A673 (cell line): ENCODE results near the gene C19orf44. TPM values are rescaled to one million over a fixed set of nuclear protein-coding genes. Genes with fewer than 3 reads are reported as not detected.

Experiments
- BruUV-seq: library from RNA; stranded (reverse); fragments of 400-500 nt; replicated peaks from 2 replicates; lab custom pipeline; 2021; lab: Mats Ljungman, UMichigan
- CTCF ChIA-PET: fragments of 300-600 bp; sonication (Branson Sonifier 250); formaldehyde crosslinking; loops from one replicate; lab custom pipeline; 2022; ENCODE audit warnings: antibody characterized with exemption; lab: Charles Lee
- POLR2A ChIA-PET: fragments of 300-600 bp; sonication (Branson Sonifier 250); formaldehyde crosslinking; loops from one replicate; lab custom pipeline; 2022; ENCODE audit warnings: antibody characterized with exemption; ENCODE audit not compliant: low non-redundant PET; lab: Charles Lee
- DNase-seq: peaks from one replicate; pipeline ENCODE4 v3.0.0-alpha.2; 2015; ENCODE audit warnings: low spot score
- H3K27ac ChIP-seq: fragments of 200-600 bp; sonication (generic); 2 replicates; pipeline ENCODE4 v1.5.1; 2016; ENCODE audit warnings: mixed run types, low read depth, mild to moderate bottlenecking, mixed read lengths, antibody characterized with exemption, low read length; ENCODE audit not compliant: poor library complexity, severe bottlenecking
- H3K27me3 ChIP-seq: fragments of 200-600 bp; sonication (generic); replicated peaks from 2 replicates; pipeline ENCODE4 v1.6.1; 2017; ENCODE audit warnings: mixed run types, low read depth, mild to moderate bottlenecking, mixed read lengths, antibody characterized with exemption, low read length; ENCODE audit not compliant: insufficient read depth, poor library complexity
- H3K36me3 ChIP-seq: fragments of 200-600 bp; sonication (generic); 2 replicates; pipeline ENCODE4 v1.6.1; 2016; ENCODE audit warnings: mixed run types, mild to moderate bottlenecking, mixed read lengths, antibody characterized with exemption, low read length; ENCODE audit not compliant: insufficient read depth, poor library complexity, severe bottlenecking
- H3K4me1 ChIP-seq: fragments of 200-600 bp; sonication (generic); 2 replicates; pipeline ENCODE4 v1.6.1; 2017; ENCODE audit warnings: mixed run types, mild to moderate bottlenecking, mixed read lengths, antibody characterized with exemption, low read length; ENCODE audit not compliant: insufficient read depth, poor library complexity, severe bottlenecking
- H3K4me3 ChIP-seq: fragments of 200-600 bp; sonication (generic); 2 replicates; pipeline ENCODE4 v1.5.1; 2016; ENCODE audit warnings: low read depth, mixed run types, mild to moderate bottlenecking, mixed read lengths, low read length; ENCODE audit not compliant: poor library complexity, severe bottlenecking
- H3K9me3 ChIP-seq: fragments of 200-600 bp; sonication (generic); 2 replicates; pipeline ENCODE4 v1.6.1; 2016; ENCODE audit warnings: mixed run types, low read depth, mild to moderate bottlenecking, mixed read lengths, antibody characterized with exemption, low read length; ENCODE audit not compliant: poor library complexity, severe bottlenecking
- EZH2 ChIP-seq: fragments of 200-600 bp; sonication (generic); IDR thresholded peaks from 2 replicates; pipeline ENCODE4 v1.6.1; 2017; ENCODE audit warnings: borderline replicate concordance, low read depth, mild to moderate bottlenecking, mixed read lengths, antibody characterized with exemption, low read length; ENCODE audit not compliant: poor library complexity, severe bottlenecking
- intact Hi-C: fragments of 100-400 bp; cut with micrococcal nuclease; formaldehyde crosslinking; loops from one replicate; pipeline ENCODE4 v1.10.0; 2022; ENCODE audit not compliant: unreplicated experiment
- total RNA-seq: library from RNA; stranded (reverse); gene quantifications from 2 replicates; pipeline ENCODE4 v1.2.3, GENCODE V29; 2021
- TF ChIP-seq, protein P1 (sequence below): fragments of 300-800, 200-600 bp; sonication (generic); conservative IDR thresholded peaks from 2 replicates; pipeline ENCODE4 v1.5.1; 2017; ENCODE audit warnings: low read depth, mild to moderate bottlenecking, antibody characterized with exemption, low read length, moderate library complexity, mixed read lengths

Gene C19orf44
- total RNA-seq, 1 experiment from 2014 or later: 9.8 TPM

- Histone ChIP-seq H3K9me3 (no peaks in the 10 kb centered on the region), H3K36me3 (peaks cover 100% of the 10 kb centered on the region), H3K4me1 (no peaks in the 10 kb centered on the region), H3K4me3 (no peak overlapping the region), H3K27ac (no peak overlapping the region), H3K27me3 (no peaks in the 10 kb centered on the region)
- DNase-seq: no peak
- no TSS peak for BruUV-seq
- ChIA-PET CTCF (no interaction called here), POLR2A (no interaction called here)
- no peak for TF ChIP-seq EZH2
- TF ChIP-seq, protein P1, sequence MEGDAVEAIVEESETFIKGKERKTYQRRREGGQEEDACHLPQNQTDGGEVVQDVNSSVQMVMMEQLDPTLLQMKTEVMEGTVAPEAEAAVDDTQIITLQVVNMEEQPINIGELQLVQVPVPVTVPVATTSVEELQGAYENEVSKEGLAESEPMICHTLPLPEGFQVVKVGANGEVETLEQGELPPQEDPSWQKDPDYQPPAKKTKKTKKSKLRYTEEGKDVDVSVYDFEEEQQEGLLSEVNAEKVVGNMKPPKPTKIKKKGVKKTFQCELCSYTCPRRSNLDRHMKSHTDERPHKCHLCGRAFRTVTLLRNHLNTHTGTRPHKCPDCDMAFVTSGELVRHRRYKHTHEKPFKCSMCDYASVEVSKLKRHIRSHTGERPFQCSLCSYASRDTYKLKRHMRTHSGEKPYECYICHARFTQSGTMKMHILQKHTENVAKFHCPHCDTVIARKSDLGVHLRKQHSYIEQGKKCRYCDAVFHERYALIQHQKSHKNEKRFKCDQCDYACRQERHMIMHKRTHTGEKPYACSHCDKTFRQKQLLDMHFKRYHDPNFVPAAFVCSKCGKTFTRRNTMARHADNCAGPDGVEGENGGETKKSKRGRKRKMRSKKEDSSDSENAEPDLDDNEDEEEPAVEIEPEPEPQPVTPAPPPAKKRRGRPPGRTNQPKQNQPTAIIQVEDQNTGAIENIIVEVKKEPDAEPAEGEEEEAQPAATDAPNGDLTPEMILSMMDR: no peak
- intact Hi-C loops: no loop called here
Observed at GRCh38 chr19:16530540-16531379, 34.6 kb downstream of the C19orf44 start.

GRCh38 chr19:16531380-16531669 is 35.1 kb downstream of the C19orf44 start:
- Histone ChIP-seq H3K4me1 (no peaks in the 10 kb centered on the region), H3K4me3 (no peak overlapping the region), H3K27ac (no peak overlapping the region), H3K27me3 (no peaks in the 10 kb centered on the region), H3K36me3 (peaks cover 100% of the 10 kb centered on the region), H3K9me3 (no peaks in the 10 kb centered on the region)
- CTCF ChIA-PET: no interaction called here
- POLR2A ChIA-PET: no interaction called here
- intact Hi-C loops: no loop called here
- no TSS peak for BruUV-seq
- DNase-seq: no peak
- TF ChIP-seq, protein P1: no peak
- TF ChIP-seq EZH2: no peak

GRCh38 chr19:16532440-16533234 is 36.4 kb downstream of the C19orf44 start:
- H3K27ac ChIP-seq: no peak overlapping the region
- no peak for TF ChIP-seq EZH2
- TF ChIP-seq, protein P1: no peak
- H3K9me3 ChIP-seq: no peaks in the 10 kb centered on the region
- POLR2A ChIA-PET: no interaction called here
- no peaks in the 10 kb centered on the region for H3K4me1 ChIP-seq
- BruUV-seq: no TSS peak
- peaks cover 91% of the 10 kb centered on the region for H3K36me3 ChIP-seq
- no peaks in the 10 kb centered on the region for H3K27me3 ChIP-seq
- H3K4me3 ChIP-seq: no peak overlapping the region
- no peak for DNase-seq
- intact Hi-C loops: no loop called here
- CTCF ChIA-PET: no interaction called here
